Activated T-cell treated with anti-CD3 and anti-CD28 coated beads, Interleukin-2, amount 50 U/mL, for 48 hours (primary cell): ENCODE measurements around the gene SUSD1.
"Not testable (repeated sequence)": the region's sequence is repeated elsewhere in the genome, so short reads cannot be mapped to it uniquely, and the experiment has no call there.

ENCODE experiments used
- DNase-seq, 2 experiments: peaks; one replicate each; pipeline ENCODE4 v3.0.0-alpha.2; 2020

The SUSD1 gene

GRCh38 chr9:112173489-112174221, 1.4 kb downstream of the SUSD1 start:
- no peak for DNase-seq

GRCh38 chr9:112170968-112171367, 4.1 kb downstream of the SUSD1 start:
- DNase-seq = no peak

GRCh38 chr9:112170235-112170634, 4.9 kb downstream of the SUSD1 start:
- DNase-seq = no peak

GRCh38 chr9:112169368-112169767, 5.7 kb downstream of the SUSD1 start:
- no peak for DNase-seq

GRCh38 chr9:112168197-112168596, 6.9 kb downstream of the SUSD1 start:
- DNase-seq = no peak

- no peak for DNase-seq
These were observed 8.6 kb downstream of the SUSD1 start for GRCh38 chr9:112166176-112167140.

- DNase-seq = no peak
These were observed 12.3 kb downstream of the SUSD1 start for GRCh38 chr9:112162621-112163413.

- DNase-seq = no peak
These were observed 15.3 kb downstream of the SUSD1 start for GRCh38 chr9:112159781-112160180.

GRCh38 chr9:112158656-112159367, 16.3 kb downstream of the SUSD1 start:
- DNase-seq = no peak

- DNase-seq = no peak
These were observed 17.1 kb downstream of the SUSD1 start for GRCh38 chr9:112157961-112158360.

GRCh38 chr9:112157087-112157486, 18.0 kb downstream of the SUSD1 start:
- no peak for DNase-seq

- no peak for DNase-seq
These were observed 25.9 kb downstream of the SUSD1 start for GRCh38 chr9:112149211-112149610.

- DNase-seq = no peak
These were observed 29.2 kb downstream of the SUSD1 start for GRCh38 chr9:112145886-112146285.

- no peak for DNase-seq
These were observed 30.3 kb downstream of the SUSD1 start for GRCh38 chr9:112144807-112145206.

GRCh38 chr9:112142420-112142819, 32.7 kb downstream of the SUSD1 start:
- no peak for DNase-seq

GRCh38 chr9:112140936-112141335, 34.2 kb downstream of the SUSD1 start:
- no peak for DNase-seq

GRCh38 chr9:112137066-112137465, 38.0 kb downstream of the SUSD1 start:
- DNase-seq = no peak

- DNase-seq = no peak
These were observed 39.4 kb downstream of the SUSD1 start for GRCh38 chr9:112135706-112136105.

GRCh38 chr9:112133806-112134205, 41.3 kb downstream of the SUSD1 start:
- DNase-seq = not testable (repeated sequence)

- no peak for DNase-seq
These were observed 42.7 kb downstream of the SUSD1 start for GRCh38 chr9:112132356-112132755.

GRCh38 chr9:112130997-112131396, 44.1 kb downstream of the SUSD1 start:
- DNase-seq = no peak

- DNase-seq = no peak
These were observed 44.8 kb downstream of the SUSD1 start for GRCh38 chr9:112130347-112130746.
